Gastrocnemius medialis (tissue), 4 donors: ENCODE measurements around the gene SLC22A12.

Source experiments
- POLR2A ChIP-seq, 2 donors: fragments of 450-650 bp; IDR thresholded peaks; one replicate each; pipeline ENCODE4 v1.6.1; 2017; ENCODE audit warnings: antibody characterized with exemption in 2 of 2, mild to moderate bottlenecking in 2 of 2, moderate library complexity in 2 of 2
- TF ChIP-seq, protein P1 (sequence below), 5 experiments: fragments of 450-650 bp in 3 of 5; fragments of 200-600 bp in 2 of 5; sonication (generic) in 2 of 5; IDR thresholded peaks in 4 of 5; conservative IDR thresholded peaks in 1 of 5; 1 replicate in 4 of 5; 2 replicates in 1 of 5; pipeline ENCODE4 v1.5.1; 2016 to 2019; ENCODE audit warnings: antibody characterized with exemption in 5 of 5, mild to moderate bottlenecking in 3 of 5, moderate library complexity in 3 of 5

DNA sequence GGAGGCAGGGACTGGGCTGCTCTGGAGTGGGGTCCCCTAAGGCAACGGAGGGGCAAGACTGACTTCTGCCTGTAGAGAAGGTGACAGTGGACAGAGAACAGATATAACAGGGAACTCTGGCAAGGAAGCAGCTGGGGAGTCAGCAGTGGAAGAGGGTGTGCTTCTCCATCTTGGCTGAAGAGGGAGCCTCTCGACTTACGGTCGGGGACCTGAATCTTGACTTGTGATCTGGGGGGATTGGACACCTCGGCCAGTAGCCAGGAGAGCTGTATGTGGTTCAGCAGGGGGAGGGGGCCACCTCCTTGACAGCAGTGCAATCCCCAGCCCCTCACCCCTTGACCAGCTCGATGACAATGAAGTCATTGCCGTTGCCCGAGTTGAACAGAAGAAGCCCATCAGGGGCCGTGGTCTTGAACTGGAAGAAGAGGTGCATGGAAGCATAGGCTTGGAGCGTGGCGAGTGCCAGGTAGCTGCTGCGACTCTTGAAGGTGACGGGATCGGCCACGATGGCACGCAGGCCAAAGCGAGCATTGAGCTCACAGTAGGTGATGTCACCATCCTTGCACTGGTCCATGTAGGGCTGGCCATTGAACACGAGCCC is 60.0 kb downstream of the SLC22A12 start:
- TF ChIP-seq, protein P1, sequence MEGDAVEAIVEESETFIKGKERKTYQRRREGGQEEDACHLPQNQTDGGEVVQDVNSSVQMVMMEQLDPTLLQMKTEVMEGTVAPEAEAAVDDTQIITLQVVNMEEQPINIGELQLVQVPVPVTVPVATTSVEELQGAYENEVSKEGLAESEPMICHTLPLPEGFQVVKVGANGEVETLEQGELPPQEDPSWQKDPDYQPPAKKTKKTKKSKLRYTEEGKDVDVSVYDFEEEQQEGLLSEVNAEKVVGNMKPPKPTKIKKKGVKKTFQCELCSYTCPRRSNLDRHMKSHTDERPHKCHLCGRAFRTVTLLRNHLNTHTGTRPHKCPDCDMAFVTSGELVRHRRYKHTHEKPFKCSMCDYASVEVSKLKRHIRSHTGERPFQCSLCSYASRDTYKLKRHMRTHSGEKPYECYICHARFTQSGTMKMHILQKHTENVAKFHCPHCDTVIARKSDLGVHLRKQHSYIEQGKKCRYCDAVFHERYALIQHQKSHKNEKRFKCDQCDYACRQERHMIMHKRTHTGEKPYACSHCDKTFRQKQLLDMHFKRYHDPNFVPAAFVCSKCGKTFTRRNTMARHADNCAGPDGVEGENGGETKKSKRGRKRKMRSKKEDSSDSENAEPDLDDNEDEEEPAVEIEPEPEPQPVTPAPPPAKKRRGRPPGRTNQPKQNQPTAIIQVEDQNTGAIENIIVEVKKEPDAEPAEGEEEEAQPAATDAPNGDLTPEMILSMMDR (IDR thresholded peaks at IDR 0.05 in 4 of 5, conservative IDR thresholded peaks at IDR 0.05 in 1 of 5): peak in 1 of 5 experiments; percentile 34
- no peak for TF ChIP-seq POLR2A (IDR thresholded peaks at IDR 0.05)
